Measurements from ENCODE around the gene VWA2. TPM values are rescaled to one million over a fixed set of nuclear protein-coding genes. Genes with fewer than 3 reads are reported as not detected.

VWA2 gene
- total and polyA plus RNA-seq, 2 donors (not counting 3 experiments of a cell fraction or from before 2014, with no cell fraction given): not detected

DNA sequence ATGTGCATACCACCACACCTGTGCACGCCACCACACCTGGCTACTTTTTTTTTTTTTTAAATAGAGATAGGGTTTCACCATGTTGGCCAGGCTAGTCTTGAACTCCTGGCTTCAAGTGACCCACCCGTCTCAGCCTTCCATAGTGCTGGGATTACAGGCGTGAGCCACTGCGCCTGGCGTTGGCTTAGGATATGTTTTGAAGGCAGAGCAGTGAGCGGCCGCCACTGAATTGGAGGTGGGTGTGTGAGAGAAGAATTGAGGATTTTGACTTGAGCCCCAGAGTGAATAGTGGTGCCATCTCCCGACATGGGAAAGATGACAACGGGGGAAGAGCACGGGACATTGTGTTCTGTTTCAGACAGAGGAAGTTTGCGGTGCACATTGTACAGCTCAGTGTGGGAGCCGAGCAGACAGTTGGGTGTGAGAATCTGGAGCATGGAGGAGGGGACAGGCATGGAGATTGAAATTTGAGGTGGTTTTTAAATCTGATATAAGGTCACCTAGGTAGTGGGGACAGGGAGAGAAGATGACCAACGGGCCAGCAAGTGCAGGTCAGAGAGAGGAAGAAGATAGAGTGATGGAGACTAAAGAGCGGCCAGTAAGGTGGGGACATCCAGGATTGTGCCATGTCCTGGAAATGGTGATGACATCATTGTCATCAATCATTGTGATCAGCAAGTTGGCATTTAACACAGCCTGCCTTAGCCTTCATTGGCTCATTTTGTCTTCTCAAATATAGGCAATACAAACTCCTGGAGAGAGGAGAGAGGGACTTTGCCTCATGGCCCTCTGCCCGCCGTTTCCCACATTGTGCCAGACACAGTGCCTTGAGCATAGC, 35.8 kb downstream of the VWA2 start:
- DNase-seq (ENCODE audit: low read depth, low spot score): no peak
- Histone ChIP-seq H3K4me2 (ENCODE audit: insufficient read depth, low read length) (no peak overlapping the region), H3K4me3 (replicated peaks in 1 of 3; ENCODE audit: insufficient read depth in 1 of 3, low read depth in 1 of 3, low read length in 3 of 3) (no peak overlapping the region), H3K27ac (ENCODE audit: insufficient read depth, low read depth, low read length) (no peak overlapping the region), H3K9me1 (replicated peaks; ENCODE audit: control insufficient read depth, extremely low read depth, insufficient read depth, low read length) (no peaks in the 10 kb centered on the region), H3K36me3 (ENCODE audit: control insufficient read depth in 2 of 2, extremely low read depth in 1 of 2, insufficient read depth in 2 of 2, low read length in 2 of 2) (no peaks in the 10 kb centered on the region), H3K9me3 (replicated peaks; ENCODE audit: control insufficient read depth, insufficient read depth, low read length) (no peaks in the 10 kb centered on the region), H4K20me1 (replicated peaks; ENCODE audit: control insufficient read depth, extremely low read depth, insufficient read depth, low read length) (no peaks in the 10 kb centered on the region), H2AFZ (ENCODE audit: low read depth, low read length) (no peak overlapping the region), H3K9ac (replicated peaks; ENCODE audit: extremely low read depth, insufficient read depth, low read length) (no peak overlapping the region), H3K27me3 (ENCODE audit: control insufficient read depth in 2 of 2, insufficient read depth in 2 of 2, low read length in 2 of 2) (no peaks in the 10 kb centered on the region), H3K79me2 (ENCODE audit: control insufficient read depth, insufficient read depth, low read length) (no peaks in the 10 kb centered on the region), H3K4me1 (ENCODE audit: control insufficient read depth, extremely low read depth, insufficient read depth, low read length) (peaks cover 7% of the 10 kb centered on the region)
- dilution Hi-C loops (cut with MboI; ENCODE audit: extremely low pct_ligation_motif_present, low sequenced_read_pairs) (no loop called here), intact Hi-C loops (cut with micrococcal nuclease) (no loop called here)
- no peak for TF ChIP-seq POLR2AphosphoS5 (IDR thresholded peaks at IDR 0.05; ENCODE audit: insufficient read depth, low read depth, low read length)
- TF ChIP-seq, protein P1, sequence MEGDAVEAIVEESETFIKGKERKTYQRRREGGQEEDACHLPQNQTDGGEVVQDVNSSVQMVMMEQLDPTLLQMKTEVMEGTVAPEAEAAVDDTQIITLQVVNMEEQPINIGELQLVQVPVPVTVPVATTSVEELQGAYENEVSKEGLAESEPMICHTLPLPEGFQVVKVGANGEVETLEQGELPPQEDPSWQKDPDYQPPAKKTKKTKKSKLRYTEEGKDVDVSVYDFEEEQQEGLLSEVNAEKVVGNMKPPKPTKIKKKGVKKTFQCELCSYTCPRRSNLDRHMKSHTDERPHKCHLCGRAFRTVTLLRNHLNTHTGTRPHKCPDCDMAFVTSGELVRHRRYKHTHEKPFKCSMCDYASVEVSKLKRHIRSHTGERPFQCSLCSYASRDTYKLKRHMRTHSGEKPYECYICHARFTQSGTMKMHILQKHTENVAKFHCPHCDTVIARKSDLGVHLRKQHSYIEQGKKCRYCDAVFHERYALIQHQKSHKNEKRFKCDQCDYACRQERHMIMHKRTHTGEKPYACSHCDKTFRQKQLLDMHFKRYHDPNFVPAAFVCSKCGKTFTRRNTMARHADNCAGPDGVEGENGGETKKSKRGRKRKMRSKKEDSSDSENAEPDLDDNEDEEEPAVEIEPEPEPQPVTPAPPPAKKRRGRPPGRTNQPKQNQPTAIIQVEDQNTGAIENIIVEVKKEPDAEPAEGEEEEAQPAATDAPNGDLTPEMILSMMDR (IDR thresholded peaks at IDR 0.05; ENCODE audit: extremely low read depth in 1 of 2, insufficient read depth in 1 of 2, low read depth in 1 of 2, low read length in 2 of 2): no peak
- CTCF ChIA-PET: no interaction called here
- no TSS peak for BruUV-seq (replicated peaks)
- no peak for FAIRE-seq
- POLR2A ChIA-PET: no interaction called here

GRCh38 chr10:114276066-114276465, 37.0 kb downstream of the VWA2 start:
- CTCF ChIA-PET: no interaction called here
- intact Hi-C loops (cut with micrococcal nuclease) (no loop called here), dilution Hi-C loops (cut with MboI; ENCODE audit: extremely low pct_ligation_motif_present, low sequenced_read_pairs) (no loop called here)

More at GRCh38 chr10:114276066-114276465, 37.0 kb downstream of the VWA2 start:
- no TSS peak for BruUV-seq (replicated peaks)
- Histone ChIP-seq H3K4me1 (ENCODE audit: control insufficient read depth, extremely low read depth, insufficient read depth, low read length) (peaks cover 7% of the 10 kb centered on the region), H3K79me2 (ENCODE audit: control insufficient read depth, insufficient read depth, low read length) (no peaks in the 10 kb centered on the region), H3K27me3 (ENCODE audit: control insufficient read depth in 2 of 2, insufficient read depth in 2 of 2, low read length in 2 of 2) (no peaks in the 10 kb centered on the region), H3K4me3 (replicated peaks in 1 of 3; ENCODE audit: insufficient read depth in 1 of 3, low read depth in 1 of 3, low read length in 3 of 3) (no peak overlapping the region), H3K4me2 (ENCODE audit: insufficient read depth, low read length) (no peak overlapping the region), H3K27ac (ENCODE audit: insufficient read depth, low read depth, low read length) (no peak overlapping the region), H2AFZ (ENCODE audit: low read depth, low read length) (no peak overlapping the region), H3K36me3 (ENCODE audit: control insufficient read depth in 2 of 2, extremely low read depth in 1 of 2, insufficient read depth in 2 of 2, low read length in 2 of 2) (no peaks in the 10 kb centered on the region), H3K9me3 (replicated peaks; ENCODE audit: control insufficient read depth, insufficient read depth, low read length) (no peaks in the 10 kb centered on the region), H4K20me1 (replicated peaks; ENCODE audit: control insufficient read depth, extremely low read depth, insufficient read depth, low read length) (no peaks in the 10 kb centered on the region), H3K9ac (replicated peaks; ENCODE audit: extremely low read depth, insufficient read depth, low read length) (no peak overlapping the region), H3K9me1 (replicated peaks; ENCODE audit: control insufficient read depth, extremely low read depth, insufficient read depth, low read length) (no peaks in the 10 kb centered on the region)
- no peak for DNase-seq (ENCODE audit: low read depth, low spot score)
- TF ChIP-seq JUN (IDR thresholded peaks at IDR 0.05; ENCODE audit: borderline replicate concordance, insufficient read depth, insufficient read length, low read depth) (no peak), EZH2 (IDR thresholded peaks at IDR 0.05; ENCODE audit: borderline replicate concordance, low read depth, low read length, severe bottlenecking) (no peak), MYC (IDR thresholded peaks at IDR 0.05; ENCODE audit: low read depth, low read length) (no peak), FOS (IDR thresholded peaks at IDR 0.05; ENCODE audit: borderline replicate concordance, insufficient read depth, low read length) (no peak), GATA2 (IDR thresholded peaks at IDR 0.05; ENCODE audit: insufficient read depth, insufficient read length, low read depth, low read length) (no peak), POLR2AphosphoS5 (IDR thresholded peaks at IDR 0.05; ENCODE audit: insufficient read depth, low read depth, low read length) (no peak), POLR2A (IDR thresholded peaks at IDR 0.05; ENCODE audit: low read depth, low read length) (no peak)
- TF ChIP-seq, protein P1 (IDR thresholded peaks at IDR 0.05; ENCODE audit: extremely low read depth in 1 of 2, insufficient read depth in 1 of 2, low read depth in 1 of 2, low read length in 2 of 2): no peak
- TF ChIP-seq, protein P2, sequence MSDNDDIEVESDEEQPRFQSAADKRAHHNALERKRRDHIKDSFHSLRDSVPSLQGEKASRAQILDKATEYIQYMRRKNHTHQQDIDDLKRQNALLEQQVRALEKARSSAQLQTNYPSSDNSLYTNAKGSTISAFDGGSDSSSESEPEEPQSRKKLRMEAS (IDR thresholded peaks at IDR 0.05; ENCODE audit: insufficient read depth, insufficient read length): no peak
- POLR2A ChIA-PET: no interaction called here
- no peak for FAIRE-seq
